HepG2 (cell line): ENCODE data around the gene MALRD1. TPM values are rescaled to one million over a fixed set of nuclear protein-coding genes. Genes with fewer than 3 reads are reported as not detected.

Source experiments
- ATAC-seq: fragments of 200-7000 bp; cut with Tn5 transposase; 3 replicates; pipeline ENCODE4 v1.9.1; 2020; ENCODE audit warnings: mild to moderate bottlenecking, moderate library complexity
- BruUV-seq: library from RNA; stranded (reverse); fragments of 400-500 nt; replicated peaks from 2 replicates; lab custom pipeline; 2021; lab: Mats Ljungman, UMichigan
- CTCF ChIA-PET: fragments of 300-600 bp; formaldehyde crosslinking; extraction: SDS; loops from one replicate; lab custom pipeline; 2021; ENCODE audit warnings: low total read pairs, inconsistent platforms, low intra/inter-chr PET ratio; lab: Yijun Ruan, JAX
- POLR2A ChIA-PET: fragments of 350-600 bp; sonication (Branson Sonifier 250); formaldehyde crosslinking; loops from one replicate; lab custom pipeline; 2020; ENCODE audit warnings: antibody characterized with exemption, inconsistent platforms; lab: Yijun Ruan, JAX
- DNase-seq: peaks from one replicate; pipeline ENCODE4 v3.0.0-alpha.2; 2015; ENCODE audit warnings: low spot score
- FAIRE-seq: peaks from 3 replicates; lab custom pipeline; 2011; peaks lifted over from hg19 to GRCh38; lab: Jason Lieb, UNC
- H2AFZ ChIP-seq: one replicate; pipeline ENCODE4 v1.6.1; 2011; ENCODE audit warnings: low read length, inconsistent platforms
- H3K27ac ChIP-seq: fragments of 300-600 bp; 3 replicates; pipeline ENCODE4 v1.8.0; 2011; ENCODE audit warnings: mixed run types, mild to moderate bottlenecking, mixed read lengths, low read length, inconsistent platforms; ENCODE audit not compliant: insufficient read depth; ENCODE audit errors: extremely low read length
- H3K27me3 ChIP-seq, 2 experiments: fragments of 200-600 bp in 1 of 2; 2 replicates in 1 of 2; 3 replicates in 1 of 2; pipeline versions ENCODE4 v1.6.0 to v1.8.0; 2011; ENCODE audit warnings: low read length in 2 of 2, mild to moderate bottlenecking in 2 of 2, moderate library complexity in 2 of 2, inconsistent platforms in 1 of 2; ENCODE audit not compliant: insufficient read depth in 2 of 2, control insufficient read depth in 1 of 2
- H3K36me3 ChIP-seq, 2 experiments: fragments of 200-600 bp in 1 of 2; replicated peaks in 1 of 2; 2 replicates in 1 of 2; 3 replicates in 1 of 2; pipeline versions ENCODE4 v1.5.1 to v1.8.0; 2011; ENCODE audit warnings: low read length in 2 of 2, inconsistent platforms in 1 of 2; ENCODE audit not compliant: insufficient read depth in 2 of 2, control insufficient read depth in 1 of 2
- H3K4me1 ChIP-seq: 2 replicates; pipeline ENCODE4 v1.5.1; 2012; ENCODE audit warnings: low read length, inconsistent platforms; ENCODE audit not compliant: insufficient read depth
- H3K4me2 ChIP-seq: 2 replicates; pipeline ENCODE4 v1.6.0; 2011; ENCODE audit warnings: low read depth, low read length, inconsistent platforms
- H3K4me3 ChIP-seq, 3 experiments: fragments of 200-600 bp in 1 of 3; sonication (generic), shearing (Covaris generic) in 1 of 3; replicated peaks in 1 of 3; 2 replicates each; pipeline ENCODE4 v1.5.1; 2011 to 2016; ENCODE audit warnings: low read length in 3 of 3, inconsistent platforms in 2 of 3, low read depth in 2 of 3, mild to moderate bottlenecking in 2 of 3, control low read depth in 1 of 3, mixed read lengths in 1 of 3; ENCODE audit not compliant: insufficient read depth in 1 of 3
- H3K79me2 ChIP-seq: one replicate; pipeline ENCODE4 v1.6.1; 2011; ENCODE audit warnings: low read length, inconsistent platforms; ENCODE audit not compliant: insufficient read depth
- H3K9ac ChIP-seq: 2 replicates; pipeline ENCODE4 v1.6.0; 2011; ENCODE audit warnings: mild to moderate bottlenecking, low read depth, low read length, inconsistent platforms; ENCODE audit not compliant: insufficient read depth
- H3K9me3 ChIP-seq: 2 replicates; pipeline ENCODE4 v1.5.1; 2012; ENCODE audit warnings: mild to moderate bottlenecking, low read length
- H4K20me1 ChIP-seq: 2 replicates; pipeline ENCODE4 v1.6.0; 2011; ENCODE audit warnings: inconsistent platforms, mild to moderate bottlenecking, low read length, moderate library complexity; ENCODE audit not compliant: insufficient read depth
- GRHL1 ChIP-seq: sonication (generic); formaldehyde crosslinking; conservative IDR thresholded peaks from 2 replicates; pipeline ENCODE4 v1.8.0; 2022; ENCODE audit warnings: missing genetic modification reagents
- HNRNPH1 ChIP-seq: fragments of 200-400 bp; formaldehyde crosslinking; optimal IDR thresholded peaks from 2 replicates; pipeline ENCODE3; 2017; ENCODE audit warnings: mild to moderate bottlenecking, low read depth, low read length
- MED1 ChIP-seq: sonication (generic); formaldehyde crosslinking; IDR thresholded peaks from 2 replicates; pipeline ENCODE4 v1.4.0; 2020; ENCODE audit warnings: missing genetic modification reagents
- RERE ChIP-seq: IDR thresholded peaks from 2 replicates; pipeline ENCODE4 v1.6.1; 2016; ENCODE audit warnings: low read depth, missing genetic modification reagents, missing compliant biosample characterization
- REST ChIP-seq, 2 experiments: IDR thresholded peaks; 2 replicates each; pipeline ENCODE4 v1.6.1; 2011 to 2012; ENCODE audit warnings: low read length in 2 of 2, borderline replicate concordance in 1 of 2, low read depth in 1 of 2, mild to moderate bottlenecking in 1 of 2, moderate library complexity in 1 of 2
- REXO4 ChIP-seq: sonication (generic); formaldehyde crosslinking; IDR thresholded peaks from 2 replicates; pipeline ENCODE4 v1.8.0; 2022; ENCODE audit warnings: missing genetic modification reagents, mild to moderate bottlenecking, borderline replicate concordance
- SRF ChIP-seq: IDR thresholded peaks from 2 replicates; pipeline ENCODE4 v1.6.1; 2011; ENCODE audit warnings: mild to moderate bottlenecking, low read depth, low read length, moderate library complexity
- TRIM24 ChIP-seq: sonication (generic); formaldehyde crosslinking; IDR thresholded peaks from 2 replicates; pipeline ENCODE4 v1.8.0; 2022; ENCODE audit warnings: mild to moderate bottlenecking, missing genetic modification reagents
- ZNF335 ChIP-seq: sonication (generic); formaldehyde crosslinking; IDR thresholded peaks from 2 replicates; pipeline ENCODE4 v1.4.0; 2020; ENCODE audit warnings: missing genetic modification reagents
- ZNF501 ChIP-seq: sonication (generic); formaldehyde crosslinking; IDR thresholded peaks from 2 replicates; pipeline ENCODE4 v1.5.1; 2020; ENCODE audit warnings: mild to moderate bottlenecking, moderate library complexity, missing genetic modification reagents
- ZNF562 ChIP-seq: sonication (generic); formaldehyde crosslinking; IDR thresholded peaks from 2 replicates; pipeline ENCODE4 v1.8.0; 2022; ENCODE audit warnings: missing genetic modification reagents, borderline replicate concordance
- ZNF670 ChIP-seq: sonication (generic); formaldehyde crosslinking; IDR thresholded peaks from 2 replicates; pipeline ENCODE4 v1.8.0; 2022; ENCODE audit warnings: mild to moderate bottlenecking, missing genetic modification reagents, borderline replicate concordance
- ZNF720 ChIP-seq: sonication (generic); formaldehyde crosslinking; IDR thresholded peaks from 2 replicates; pipeline ENCODE4 v1.4.0; 2020; ENCODE audit warnings: missing genetic modification reagents
- ZSCAN31 ChIP-seq: sonication (generic); formaldehyde crosslinking; IDR thresholded peaks from 2 replicates; pipeline ENCODE4 v1.5.0; 2020; ENCODE audit warnings: low read depth, mild to moderate bottlenecking, missing genetic modification reagents
- WGBS: methylation state at CpG from one replicate; pipeline ENCODE4 v1.1.6; 2017; ENCODE audit warnings: low lambda C conversion rate; 5-methylcytosine and 5-hydroxymethylcytosine counted together
- in situ Hi-C: cut with HindIII; loops from 2 replicates; pipeline ENCODE4 v1.10.0; 2017; ENCODE audit warnings: low pct_unique_long_range_greater_than_20kb; ENCODE audit not compliant: extremely low pct_ligation_motif_present
- intact Hi-C: fragments of 100-400 bp; cut with micrococcal nuclease; formaldehyde crosslinking; loops from one replicate; pipeline ENCODE4 v1.10.0; 2022; ENCODE audit not compliant: unreplicated experiment
- polyA plus RNA-seq, 8 experiments: library from polyadenylated mRNA; depleted of rRNA in 3 of 8; stranded (reverse) in 7 of 8; unstranded in 1 of 8; fragments of >200 nt; fragmentation: Illumina TruSeq in 4 of 8; extraction: Trizol in 4 of 8; gene quantifications; 2 replicates each; pipeline versions ENCODE4 v1.2.1 to v1.2.3, GENCODE V29; 2011 to 2016; ENCODE audit warnings: low read depth in 4 of 8, missing spikeins in 1 of 8, mixed read lengths in 1 of 8; ENCODE audit not compliant: insufficient read depth in 1 of 8
- total RNA-seq, 5 experiments: library from RNA; depleted of rRNA; stranded (reverse); fragments of >200 nt; fragmentation: Illumina TruSeq; extraction: Trizol; gene quantifications; 2 replicates each; pipeline ENCODE4 v1.2.3, GENCODE V29; 2016; ENCODE audit warnings: low read depth in 1 of 5

MALRD1 gene
- total and polyA plus RNA-seq, 2 of the 13 experiments (the other 11 are each of a cell fraction or from before 2014, with no cell fraction given) = 5.7 to 15.4 TPM

GRCh38 chr10:19043431-19043830 lies 5.2 kb upstream of the MALRD1 start:
- TF ChIP-seq ZNF720 (CRISPR knock-in tag) (no peak), MED1 (CRISPR knock-in tag) (no peak), RERE (CRISPR knock-in tag) (no peak), SRF (no peak), REST (IDR thresholded peaks at IDR 0.05; ENCODE audit: borderline replicate concordance in 1 of 2, low read depth in 1 of 2, low read length in 2 of 2) (no peak), GRHL1 (CRISPR knock-in tag) (no peak), TRIM24 (no peak), REXO4 (no peak), ZNF335 (CRISPR knock-in tag) (no peak), ZNF670 (CRISPR knock-in tag) (no peak), HNRNPH1 (no peak), ZNF562 (CRISPR knock-in tag) (no peak), ZSCAN31 (CRISPR knock-in tag) (no peak), ZNF501 (CRISPR knock-in tag) (no peak)
- intact Hi-C loops (no loop called here), in situ Hi-C loops (no loop called here)
- POLR2A ChIA-PET = no interaction called here
- Histone ChIP-seq H3K9ac (no peak overlapping the region), H2AFZ (no peak overlapping the region), H4K20me1 (no peaks in the 10 kb centered on the region), H3K79me2 (no peaks in the 10 kb centered on the region), H3K4me3 (no peak overlapping the region), H3K27ac (no peak overlapping the region), H3K27me3 (no peaks in the 10 kb centered on the region), H3K9me3 (no peaks in the 10 kb centered on the region), H3K4me1 (no peaks in the 10 kb centered on the region), H3K4me2 (no peak overlapping the region), H3K36me3 (no peaks in the 10 kb centered on the region)
- FAIRE-seq (no peak), DNase-seq (no peak), ATAC-seq (no peak)
- CTCF ChIA-PET = no interaction called here
- WGBS = 3% methylated on average over 3 of the region's 3 CpGs
- no TSS peak for BruUV-seq
